Mucosa of stomach (tissue), 1 donor: Measurements from ENCODE around the gene IL20RA.
"Not testable (repeated sequence)": the region's sequence is repeated elsewhere in the genome, so short reads cannot be mapped to it uniquely, and the experiment has no call there.

Source experiments
- H3K27me3 ChIP-seq: one replicate; pipeline ENCODE4 v1.7.0; 2013; ENCODE audit warnings: mild to moderate bottlenecking, low read length; ENCODE audit not compliant: control insufficient read depth, insufficient read depth
- H3K36me3 ChIP-seq: one replicate; pipeline ENCODE4 v1.7.0; 2013; ENCODE audit warnings: low read length; ENCODE audit not compliant: control insufficient read depth, insufficient read depth
- H3K4me1 ChIP-seq: one replicate; pipeline ENCODE4 v1.7.0; 2013; ENCODE audit warnings: mild to moderate bottlenecking, low read length; ENCODE audit not compliant: control insufficient read depth, insufficient read depth
- H3K4me3 ChIP-seq: one replicate; pipeline ENCODE4 v1.7.0; 2013; ENCODE audit warnings: low read length
- H3K9ac ChIP-seq: one replicate; pipeline ENCODE4 v1.7.0; 2013; ENCODE audit warnings: mild to moderate bottlenecking, low read length, moderate library complexity
- H3K9me3 ChIP-seq: one replicate; pipeline ENCODE4 v1.7.0; 2013; ENCODE audit warnings: mild to moderate bottlenecking, low read length, moderate library complexity; ENCODE audit not compliant: control insufficient read depth
- donor health status: Pancreatic carcinoma.

IL20RA gene

DNA sequence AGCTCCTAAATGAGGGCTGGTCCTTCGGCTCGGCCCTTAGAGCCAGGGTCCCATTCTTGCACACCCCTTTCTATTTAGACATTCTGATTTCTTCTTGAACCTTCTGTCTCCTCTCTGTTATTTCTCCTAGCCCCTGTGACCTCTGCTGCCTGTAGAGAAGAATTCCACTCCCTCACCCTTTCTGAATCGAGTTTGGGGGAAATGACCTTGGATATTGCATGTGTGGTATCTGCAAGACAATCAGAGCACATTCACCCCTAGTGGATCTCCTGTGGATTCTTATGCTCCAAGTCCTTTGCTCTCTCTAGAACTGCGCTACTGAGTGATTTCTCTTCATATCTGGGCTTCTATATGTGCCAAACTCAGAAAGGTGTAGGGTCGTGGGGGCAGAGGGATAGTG lies 67.7 kb downstream of the IL20RA start:
- Histone ChIP-seq H3K9me3 (no peaks in the 10 kb centered on the region), H3K4me1 (no peaks in the 10 kb centered on the region), H3K27me3 (no peaks in the 10 kb centered on the region), H3K36me3 (no peaks in the 10 kb centered on the region), H3K4me3 (no peak overlapping the region), H3K9ac (no peak overlapping the region)

DNA sequence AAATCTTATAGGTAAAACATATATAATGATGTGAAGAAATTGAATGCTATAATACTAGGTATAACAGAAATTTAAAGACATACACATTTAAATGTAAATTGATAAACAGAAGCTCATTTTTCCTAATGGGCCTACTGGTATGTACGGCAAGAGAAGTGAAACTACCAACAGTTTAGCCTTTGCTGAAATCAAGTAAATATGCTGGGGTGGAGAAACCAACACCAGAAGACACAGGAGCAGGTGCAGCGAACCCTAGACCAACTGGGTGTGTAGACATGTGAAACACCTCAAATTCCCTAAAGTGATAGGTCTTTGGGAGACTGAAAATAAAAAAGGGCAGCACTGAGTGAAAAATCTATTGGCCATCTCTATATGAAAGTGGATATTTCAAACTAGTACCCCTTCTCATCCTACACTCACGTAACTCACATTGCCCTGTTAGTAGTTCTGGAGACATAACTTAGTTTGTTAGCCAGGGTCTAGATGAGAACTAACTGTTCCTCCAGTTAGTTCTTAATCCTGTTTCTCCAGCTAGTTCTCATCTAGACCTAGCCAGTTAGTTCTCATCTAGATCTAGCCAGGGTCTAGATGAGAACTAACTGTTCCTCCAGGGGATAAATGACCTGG lies 69.6 kb downstream of the IL20RA start:
- H3K4me3 ChIP-seq = no peak overlapping the region
- H3K9me3 ChIP-seq = no peaks in the 10 kb centered on the region
- no peaks in the 10 kb centered on the region for H3K27me3 ChIP-seq

DNA sequence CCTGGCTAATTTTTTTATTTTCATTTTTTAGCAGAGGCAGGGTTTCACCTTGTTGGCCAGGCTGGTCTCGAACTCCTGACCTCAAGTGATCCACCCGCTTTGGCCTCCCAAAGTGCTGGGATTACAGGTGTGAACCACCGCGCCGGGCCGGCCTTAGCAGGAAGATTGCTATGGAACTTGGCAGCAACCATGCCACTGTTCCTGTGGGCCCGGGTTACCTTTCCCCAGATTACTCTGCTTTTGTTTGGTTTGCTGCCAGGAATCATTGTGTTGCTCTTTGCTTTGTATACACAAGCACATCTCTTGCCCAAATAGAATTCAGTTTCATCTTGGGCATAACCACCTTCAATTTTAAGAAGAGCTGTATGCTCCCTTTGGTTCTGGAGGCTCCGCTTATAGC lies 71.0 kb downstream of the IL20RA start:
- not testable (repeated sequence) for H3K27me3 ChIP-seq, H3K4me3 ChIP-seq, H3K36me3 ChIP-seq, H3K9me3 ChIP-seq, H3K9ac ChIP-seq
- peaks cover 15% of the 10 kb centered on the region for H3K4me1 ChIP-seq

More for the DNA sequence above, 69.6 kb downstream of the IL20RA start:
- H3K4me1 ChIP-seq = peaks cover 1% of the 10 kb centered on the region
- no peak overlapping the region for H3K9ac ChIP-seq
- no peaks in the 10 kb centered on the region for H3K36me3 ChIP-seq

DNA sequence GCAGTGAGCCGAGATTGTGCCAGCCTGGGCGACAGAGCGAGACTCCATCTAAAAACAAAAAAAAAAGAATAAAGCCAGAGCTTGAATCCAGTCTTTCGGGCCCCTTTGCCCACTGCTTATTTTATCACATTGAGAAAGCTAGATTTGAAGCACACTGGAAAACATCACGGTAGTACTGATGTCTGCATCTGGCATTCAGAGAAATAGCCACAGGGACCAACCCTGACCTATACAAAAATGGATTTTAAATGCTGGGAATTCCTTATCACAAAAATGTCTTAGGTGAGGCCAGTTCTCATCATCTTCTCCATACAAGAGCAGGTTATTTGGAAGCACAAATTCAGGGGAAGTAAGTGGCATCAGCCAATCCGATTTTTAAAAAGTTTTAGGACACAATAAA lies 73.2 kb downstream of the IL20RA start:
- H3K4me3 ChIP-seq = no peak overlapping the region
- H3K9ac ChIP-seq = no peak overlapping the region
- peaks cover 30% of the 10 kb centered on the region for H3K4me1 ChIP-seq
- no peaks in the 10 kb centered on the region for H3K27me3 ChIP-seq
- H3K36me3 ChIP-seq = no peaks in the 10 kb centered on the region
- H3K9me3 ChIP-seq = no peaks in the 10 kb centered on the region

DNA sequence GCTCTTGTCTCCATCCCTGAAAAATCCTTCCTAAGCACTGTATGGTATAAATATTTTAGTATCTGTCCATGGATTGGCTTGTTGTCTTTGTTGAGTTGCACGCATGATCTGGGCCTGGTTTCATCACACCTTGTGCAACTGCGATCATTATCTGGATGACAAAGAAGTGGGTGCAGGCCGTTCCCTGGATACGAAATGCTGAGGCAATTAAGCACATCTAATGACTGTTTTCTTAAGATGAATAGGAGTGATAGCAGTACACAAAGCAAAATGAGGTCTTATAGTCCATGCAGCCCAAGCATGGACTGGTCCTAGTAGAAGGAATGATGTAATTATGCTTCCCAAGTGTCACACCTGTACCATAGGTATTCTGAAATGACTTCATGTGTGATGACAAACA lies 74.8 kb downstream of the IL20RA start:
- Histone ChIP-seq H3K9me3 (no peaks in the 10 kb centered on the region), H3K4me1 (peaks cover 30% of the 10 kb centered on the region), H3K27me3 (no peaks in the 10 kb centered on the region), H3K9ac (no peak overlapping the region), H3K36me3 (no peaks in the 10 kb centered on the region), H3K4me3 (no peak overlapping the region)

DNA sequence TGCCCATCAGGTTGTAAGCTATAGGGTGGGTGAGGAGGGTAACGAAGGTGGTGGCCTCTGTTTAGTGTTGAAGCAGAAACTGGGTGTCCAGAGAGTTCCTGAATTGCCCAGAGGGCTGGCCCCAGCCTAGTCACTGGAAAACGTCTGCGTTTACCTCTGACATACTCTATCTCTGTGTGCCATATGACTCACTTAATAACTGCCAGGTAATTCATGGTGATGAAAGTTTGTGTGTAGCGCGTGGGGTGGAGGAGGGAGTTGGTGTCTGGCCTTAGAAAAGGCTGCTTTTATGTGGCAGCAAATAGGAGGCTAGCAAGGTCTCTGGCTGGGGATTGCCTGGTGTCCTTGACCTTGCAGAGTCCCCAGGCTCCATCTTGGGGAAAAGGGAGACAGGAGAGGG lies 75.3 kb downstream of the IL20RA start:
- Histone ChIP-seq H3K9ac (no peak overlapping the region), H3K27me3 (no peaks in the 10 kb centered on the region), H3K36me3 (no peaks in the 10 kb centered on the region), H3K9me3 (no peaks in the 10 kb centered on the region), H3K4me1 (peaks cover 34% of the 10 kb centered on the region), H3K4me3 (no peak overlapping the region)

DNA sequence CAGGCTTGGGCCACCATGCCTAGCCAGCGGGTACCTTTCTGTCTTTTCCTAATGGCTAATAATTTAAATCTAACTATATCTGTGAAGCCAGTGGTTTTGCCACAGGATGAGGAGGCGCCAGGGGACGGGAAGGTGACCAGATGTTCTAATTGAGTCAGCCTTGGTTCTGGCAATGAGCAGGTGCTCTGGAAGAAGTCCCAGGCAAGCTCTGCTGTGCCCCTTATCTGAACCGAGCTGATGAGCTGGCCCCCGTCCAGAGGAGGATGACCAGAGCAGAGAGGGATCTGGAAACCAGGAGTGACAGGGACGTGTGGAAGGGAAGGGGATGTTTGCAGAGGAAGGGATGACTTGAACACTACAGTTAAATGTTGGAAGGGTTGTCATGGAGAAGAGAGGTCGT lies 75.9 kb downstream of the IL20RA start:
- Histone ChIP-seq H3K4me1 (peaks cover 36% of the 10 kb centered on the region), H3K27me3 (no peaks in the 10 kb centered on the region), H3K9me3 (no peaks in the 10 kb centered on the region), H3K9ac (no peak overlapping the region), H3K36me3 (no peaks in the 10 kb centered on the region), H3K4me3 (no peak overlapping the region)

DNA sequence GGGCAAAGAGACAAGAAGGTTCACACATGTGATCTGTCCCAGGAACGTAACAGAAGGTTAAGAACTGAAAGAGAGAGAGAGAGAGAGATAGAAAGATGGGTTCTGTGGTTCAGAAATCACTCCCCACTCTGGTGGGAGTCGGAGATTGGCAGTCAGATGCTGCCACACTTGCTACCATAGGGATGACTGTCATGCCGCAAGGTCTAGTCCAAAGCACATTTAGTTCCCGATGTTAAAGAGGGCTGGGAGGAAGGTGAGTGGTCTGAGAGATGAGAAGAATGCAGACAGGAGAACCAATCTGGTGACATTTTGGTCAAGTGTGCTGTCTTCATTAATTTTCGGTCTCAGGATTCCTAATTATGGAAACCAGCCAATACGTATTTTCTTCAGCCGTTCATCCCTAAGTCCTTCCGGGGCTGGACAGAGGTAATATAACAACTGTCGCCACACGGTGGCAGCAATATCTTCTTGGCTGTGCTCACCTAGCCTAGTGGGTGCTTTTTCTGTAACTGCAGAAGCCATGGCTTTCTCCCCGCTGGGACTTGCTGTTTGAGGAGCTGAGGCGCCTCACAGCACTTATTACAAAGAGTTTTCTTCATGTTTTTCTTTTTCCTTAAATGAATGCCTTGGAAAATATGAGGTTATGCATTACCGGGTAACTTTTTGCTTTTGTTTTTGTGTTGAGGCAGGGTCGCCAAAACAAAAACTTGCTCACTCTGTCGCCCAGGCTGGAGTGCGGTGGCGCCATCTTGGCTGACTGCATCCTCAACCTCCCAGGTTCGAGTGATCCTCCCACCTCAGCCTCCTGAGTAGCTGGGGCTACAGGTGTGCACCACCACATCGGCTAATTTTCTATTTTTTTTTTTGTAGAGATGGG lies 76.7 kb downstream of the IL20RA start:
- Histone ChIP-seq H3K36me3 (no peaks in the 10 kb centered on the region), H3K4me3 (no peak overlapping the region), H3K9ac (no peak overlapping the region), H3K27me3 (no peaks in the 10 kb centered on the region), H3K9me3 (no peaks in the 10 kb centered on the region), H3K4me1 (peaks cover 41% of the 10 kb centered on the region)

DNA sequence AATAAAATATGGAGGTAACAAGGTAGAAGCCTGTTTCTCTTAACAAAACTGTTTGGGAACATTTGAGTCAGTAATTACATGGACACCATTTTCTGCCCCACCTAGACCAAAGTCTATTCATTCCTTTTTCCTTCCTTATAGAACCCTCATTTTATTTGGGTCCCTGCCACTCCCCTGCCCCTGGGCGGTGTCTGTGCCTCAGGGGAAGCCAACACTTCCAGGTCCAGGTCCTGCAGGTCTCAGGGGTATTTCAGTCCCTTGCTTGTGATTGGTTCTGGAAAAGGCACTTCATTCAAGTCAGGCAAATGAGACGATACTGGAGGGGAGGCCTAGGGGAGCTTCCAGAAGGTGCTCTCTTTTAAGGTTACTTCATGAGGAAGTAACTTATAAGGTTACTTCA lies 80.4 kb downstream of the IL20RA start:
- Histone ChIP-seq H3K4me1 (peaks cover 48% of the 10 kb centered on the region), H3K36me3 (no peaks in the 10 kb centered on the region), H3K4me3 (no peak overlapping the region), H3K9ac (no peak overlapping the region), H3K9me3 (no peaks in the 10 kb centered on the region), H3K27me3 (no peaks in the 10 kb centered on the region)

DNA sequence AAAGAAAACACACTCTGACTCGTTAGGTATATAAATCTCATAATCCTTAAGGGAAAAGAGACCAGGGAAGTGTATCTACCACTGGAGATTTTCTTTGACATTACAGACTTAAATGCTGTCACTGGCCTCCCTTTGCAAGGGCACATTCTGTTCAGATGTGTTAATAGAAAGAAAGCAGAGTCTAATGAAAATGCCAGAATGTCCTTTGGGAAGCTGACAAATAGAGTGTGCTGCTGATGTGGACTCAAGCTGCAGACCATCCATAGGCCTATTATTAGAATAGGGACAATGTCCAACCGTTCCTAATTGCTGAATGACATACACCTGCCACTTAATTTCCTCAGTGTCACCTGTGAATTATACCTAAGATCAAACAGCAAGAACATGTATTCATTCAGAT lies 81.5 kb downstream of the IL20RA start:
- no peaks in the 10 kb centered on the region for H3K36me3 ChIP-seq
- H3K4me3 ChIP-seq = no peak overlapping the region
- no peaks in the 10 kb centered on the region for H3K9me3 ChIP-seq
- no peak overlapping the region for H3K9ac ChIP-seq
- H3K27me3 ChIP-seq = no peaks in the 10 kb centered on the region
- H3K4me1 ChIP-seq = peaks cover 43% of the 10 kb centered on the region

DNA sequence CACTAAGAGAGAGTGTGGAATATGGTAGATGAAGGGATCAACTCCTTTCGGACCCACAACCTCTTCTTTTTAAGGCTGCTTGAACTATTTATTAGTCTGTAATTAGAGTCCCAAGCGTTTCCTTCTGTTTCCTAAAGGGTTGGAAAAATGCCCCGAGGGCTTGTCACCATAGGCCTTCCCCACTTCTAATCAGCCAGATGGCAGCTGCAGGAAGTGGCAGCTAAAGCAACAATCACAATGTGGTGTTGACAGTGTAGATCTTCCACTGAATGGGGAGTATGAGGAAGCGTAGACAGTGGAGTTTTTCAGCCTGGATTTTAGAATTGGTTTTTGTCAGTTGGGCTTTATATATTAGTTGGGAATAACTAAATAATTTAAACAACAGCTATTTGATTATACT lies 82.1 kb downstream of the IL20RA start:
- H3K36me3 ChIP-seq = no peaks in the 10 kb centered on the region
- H3K9ac ChIP-seq = no peak overlapping the region
- H3K27me3 ChIP-seq = no peaks in the 10 kb centered on the region

DNA sequence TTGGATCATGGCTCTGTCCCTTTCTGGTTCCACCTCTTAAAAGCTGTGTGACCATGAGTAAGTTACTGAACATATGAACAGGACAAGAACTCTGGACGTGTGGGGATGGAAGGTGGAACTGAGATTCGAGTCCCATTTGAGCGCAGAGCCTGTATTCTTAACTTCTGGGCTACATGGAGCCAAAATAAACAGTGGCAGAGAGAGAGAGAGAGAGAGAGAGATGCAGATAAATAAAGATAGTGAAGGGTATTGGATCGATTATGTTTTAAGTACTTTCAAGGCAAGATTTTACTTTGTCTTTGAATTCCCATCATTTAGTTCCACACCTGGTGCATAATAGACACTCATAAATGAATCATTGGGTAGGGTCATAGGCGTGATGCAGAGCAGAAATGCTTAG lies 82.9 kb downstream of the IL20RA start:
- Histone ChIP-seq H3K9me3 (no peaks in the 10 kb centered on the region), H3K4me1 (peaks cover 34% of the 10 kb centered on the region), H3K9ac (no peak overlapping the region), H3K27me3 (no peaks in the 10 kb centered on the region), H3K4me3 (no peak overlapping the region), H3K36me3 (no peaks in the 10 kb centered on the region)

More for the DNA sequence above, 82.1 kb downstream of the IL20RA start:
- H3K9me3 ChIP-seq = no peaks in the 10 kb centered on the region
- peaks cover 38% of the 10 kb centered on the region for H3K4me1 ChIP-seq
- H3K4me3 ChIP-seq = no peak overlapping the region
